WERI-Rb-1 (cell line): Measurements from ENCODE around the gene GOLT1A.

Experiments used
- DNase-seq: peaks from one replicate; pipeline ENCODE4 v3.0.0-alpha.2; 2020
- H3K27ac ChIP-seq: fragments of 250-450 bp; sonication (Bioruptor Pico); 2 replicates; pipeline ENCODE4 v1.5.1; 2020; ENCODE audit warnings: mild to moderate bottlenecking, moderate library complexity
- H3K27me3 ChIP-seq: fragments of 250-450 bp; sonication (Bioruptor Pico); 2 replicates; pipeline ENCODE4 v1.5.1; 2021; ENCODE audit warnings: mild to moderate bottlenecking, low read depth, moderate library complexity; ENCODE audit not compliant: insufficient read depth, severe bottlenecking
- H3K36me3 ChIP-seq: fragments of 250-450 bp; sonication (Bioruptor Pico); 2 replicates; pipeline ENCODE4 v1.5.1; 2020; ENCODE audit warnings: mild to moderate bottlenecking, moderate library complexity
- H3K4me3 ChIP-seq: 2 replicates; pipeline ENCODE4 v1.5.1; 2011; ENCODE audit warnings: low read depth, mild to moderate bottlenecking, control low read depth, low read length
- H3K9me3 ChIP-seq: fragments of 250-450 bp; sonication (Bioruptor Pico); 2 replicates; pipeline ENCODE4 v1.5.1; 2021; ENCODE audit warnings: mild to moderate bottlenecking, moderate library complexity; ENCODE audit not compliant: severe bottlenecking
- TF ChIP-seq, protein P1 (sequence below): IDR thresholded peaks from 2 replicates; pipeline ENCODE4 v1.5.1; 2011; ENCODE audit warnings: low read depth, mild to moderate bottlenecking, control low read depth, inconsistent platforms, low read length

GOLT1A gene

DNA sequence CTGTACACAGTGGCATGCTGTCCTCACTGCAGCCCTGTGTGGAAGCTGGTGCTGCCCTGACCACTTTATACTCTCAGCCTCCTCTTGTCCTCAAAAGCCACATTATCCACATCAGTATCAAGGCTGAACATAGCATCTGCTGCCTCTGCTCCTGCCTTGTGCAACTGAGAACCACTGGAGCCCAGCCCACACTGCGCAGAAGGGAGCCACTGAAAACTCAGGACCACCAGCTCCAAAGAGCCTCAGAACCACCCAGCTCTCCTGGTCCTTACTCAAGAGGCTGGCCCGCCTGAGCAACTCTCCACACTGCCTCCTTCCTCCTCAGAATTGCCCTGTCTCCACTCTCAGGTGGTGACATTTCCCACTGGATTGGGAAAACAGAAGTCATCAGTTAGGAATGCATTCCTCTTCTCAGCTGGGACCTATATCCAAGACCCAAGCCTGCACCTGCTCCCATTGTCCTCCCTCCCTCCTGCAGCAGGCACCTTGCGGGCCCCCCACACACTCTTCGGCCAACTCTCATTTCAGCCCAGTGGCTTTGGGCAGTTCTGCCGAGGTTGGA is 10.5 kb downstream of the GOLT1A start:
- Histone ChIP-seq H3K27ac (no peak overlapping the region), H3K36me3 (no peaks in the 10 kb centered on the region), H3K27me3 (no peaks in the 10 kb centered on the region), H3K4me3 (no peak overlapping the region), H3K9me3 (no peaks in the 10 kb centered on the region)
- no peak for DNase-seq
- TF ChIP-seq, protein P1, sequence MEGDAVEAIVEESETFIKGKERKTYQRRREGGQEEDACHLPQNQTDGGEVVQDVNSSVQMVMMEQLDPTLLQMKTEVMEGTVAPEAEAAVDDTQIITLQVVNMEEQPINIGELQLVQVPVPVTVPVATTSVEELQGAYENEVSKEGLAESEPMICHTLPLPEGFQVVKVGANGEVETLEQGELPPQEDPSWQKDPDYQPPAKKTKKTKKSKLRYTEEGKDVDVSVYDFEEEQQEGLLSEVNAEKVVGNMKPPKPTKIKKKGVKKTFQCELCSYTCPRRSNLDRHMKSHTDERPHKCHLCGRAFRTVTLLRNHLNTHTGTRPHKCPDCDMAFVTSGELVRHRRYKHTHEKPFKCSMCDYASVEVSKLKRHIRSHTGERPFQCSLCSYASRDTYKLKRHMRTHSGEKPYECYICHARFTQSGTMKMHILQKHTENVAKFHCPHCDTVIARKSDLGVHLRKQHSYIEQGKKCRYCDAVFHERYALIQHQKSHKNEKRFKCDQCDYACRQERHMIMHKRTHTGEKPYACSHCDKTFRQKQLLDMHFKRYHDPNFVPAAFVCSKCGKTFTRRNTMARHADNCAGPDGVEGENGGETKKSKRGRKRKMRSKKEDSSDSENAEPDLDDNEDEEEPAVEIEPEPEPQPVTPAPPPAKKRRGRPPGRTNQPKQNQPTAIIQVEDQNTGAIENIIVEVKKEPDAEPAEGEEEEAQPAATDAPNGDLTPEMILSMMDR, result no peak

DNA sequence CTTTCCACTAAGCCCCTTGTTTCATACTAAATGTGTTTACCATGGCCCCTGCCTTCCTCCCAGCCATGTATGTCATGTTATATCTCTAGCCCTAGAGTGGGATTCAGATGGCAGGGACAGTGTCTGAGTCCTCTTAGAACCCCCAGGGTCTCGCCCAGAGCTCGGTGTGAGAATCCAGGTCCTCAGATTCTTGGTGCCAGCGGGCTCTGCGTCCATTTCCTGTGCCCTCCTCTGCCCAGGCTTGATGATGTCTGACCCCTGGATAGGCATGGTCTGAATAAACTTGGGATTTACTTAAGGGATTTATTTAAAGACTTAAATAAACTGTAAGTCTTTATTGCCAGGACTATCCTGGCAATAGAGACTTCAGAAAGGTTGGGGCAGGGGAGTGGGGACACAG is 11.3 kb downstream of the GOLT1A start:
- Histone ChIP-seq H3K27me3 (no peaks in the 10 kb centered on the region), H3K9me3 (no peaks in the 10 kb centered on the region), H3K4me3 (no peak overlapping the region), H3K27ac (no peak overlapping the region), H3K36me3 (no peaks in the 10 kb centered on the region)
- TF ChIP-seq, protein P1, result no peak
- DNase-seq, result no peak

DNA sequence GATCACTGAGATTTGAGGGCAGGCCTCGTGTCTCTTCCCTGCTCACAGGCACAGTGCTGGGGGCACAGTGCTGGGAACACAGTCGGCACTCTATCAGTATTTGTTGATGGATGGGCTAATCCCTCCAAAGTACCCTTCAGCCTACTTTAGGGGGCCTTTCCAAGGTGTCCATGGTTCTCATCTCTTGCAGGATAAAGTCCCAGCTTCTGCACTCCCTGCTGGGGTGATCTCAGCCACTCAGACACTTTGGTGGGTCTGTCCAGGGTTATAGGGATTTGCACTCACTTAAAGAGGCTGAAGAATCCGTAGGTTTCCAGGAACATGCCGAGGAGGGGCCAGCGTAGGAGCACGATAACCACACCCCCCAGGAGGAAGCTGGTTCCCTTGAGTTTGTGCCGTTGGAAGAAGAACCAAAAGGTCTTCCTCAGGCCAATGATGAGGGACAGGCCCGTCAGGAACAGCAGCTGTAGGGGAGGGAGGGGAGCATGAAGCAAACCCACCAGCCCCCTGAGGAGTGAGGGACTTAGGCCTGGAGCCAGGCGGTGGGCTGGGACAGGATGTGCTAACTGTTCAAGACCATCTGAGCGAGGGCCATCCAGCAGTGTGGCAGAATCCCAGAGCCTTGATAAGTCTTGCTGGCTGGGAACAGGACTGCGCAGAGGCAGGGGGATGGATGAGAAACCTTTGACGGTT is 12.3 kb downstream of the GOLT1A start:
- no peaks in the 10 kb centered on the region for H3K27me3 ChIP-seq
- peak; percentile 56 for DNase-seq
- no peaks in the 10 kb centered on the region for H3K9me3 ChIP-seq
- H3K27ac ChIP-seq, result no peak overlapping the region
- no peak overlapping the region for H3K4me3 ChIP-seq
- TF ChIP-seq, protein P1, result no peak
- H3K36me3 ChIP-seq, result no peaks in the 10 kb centered on the region

DNA sequence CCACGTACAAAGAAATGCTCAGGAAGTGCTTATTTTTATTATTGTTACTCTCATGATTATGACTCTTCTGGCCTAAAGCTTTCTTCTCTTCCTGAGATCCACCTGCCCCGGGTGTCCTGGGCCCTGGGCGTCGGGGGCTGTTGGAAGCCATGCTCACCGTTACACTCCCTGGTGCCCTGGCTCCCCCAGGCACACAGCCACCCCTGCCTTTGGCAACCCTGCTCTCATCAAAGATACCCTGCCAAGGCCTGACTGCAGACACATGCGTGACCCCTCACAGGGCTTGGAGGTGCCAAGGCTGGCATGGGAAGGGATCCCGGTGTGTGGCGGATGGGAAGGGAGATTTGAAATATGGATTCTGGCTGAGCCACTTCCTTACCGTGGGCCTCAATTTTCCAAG is 14.2 kb downstream of the GOLT1A start:
- Histone ChIP-seq H3K27ac (no peak overlapping the region), H3K27me3 (no peaks in the 10 kb centered on the region), H3K4me3 (no peak overlapping the region), H3K36me3 (no peaks in the 10 kb centered on the region), H3K9me3 (no peaks in the 10 kb centered on the region)
- TF ChIP-seq, protein P1, result no peak
- no peak for DNase-seq

DNA sequence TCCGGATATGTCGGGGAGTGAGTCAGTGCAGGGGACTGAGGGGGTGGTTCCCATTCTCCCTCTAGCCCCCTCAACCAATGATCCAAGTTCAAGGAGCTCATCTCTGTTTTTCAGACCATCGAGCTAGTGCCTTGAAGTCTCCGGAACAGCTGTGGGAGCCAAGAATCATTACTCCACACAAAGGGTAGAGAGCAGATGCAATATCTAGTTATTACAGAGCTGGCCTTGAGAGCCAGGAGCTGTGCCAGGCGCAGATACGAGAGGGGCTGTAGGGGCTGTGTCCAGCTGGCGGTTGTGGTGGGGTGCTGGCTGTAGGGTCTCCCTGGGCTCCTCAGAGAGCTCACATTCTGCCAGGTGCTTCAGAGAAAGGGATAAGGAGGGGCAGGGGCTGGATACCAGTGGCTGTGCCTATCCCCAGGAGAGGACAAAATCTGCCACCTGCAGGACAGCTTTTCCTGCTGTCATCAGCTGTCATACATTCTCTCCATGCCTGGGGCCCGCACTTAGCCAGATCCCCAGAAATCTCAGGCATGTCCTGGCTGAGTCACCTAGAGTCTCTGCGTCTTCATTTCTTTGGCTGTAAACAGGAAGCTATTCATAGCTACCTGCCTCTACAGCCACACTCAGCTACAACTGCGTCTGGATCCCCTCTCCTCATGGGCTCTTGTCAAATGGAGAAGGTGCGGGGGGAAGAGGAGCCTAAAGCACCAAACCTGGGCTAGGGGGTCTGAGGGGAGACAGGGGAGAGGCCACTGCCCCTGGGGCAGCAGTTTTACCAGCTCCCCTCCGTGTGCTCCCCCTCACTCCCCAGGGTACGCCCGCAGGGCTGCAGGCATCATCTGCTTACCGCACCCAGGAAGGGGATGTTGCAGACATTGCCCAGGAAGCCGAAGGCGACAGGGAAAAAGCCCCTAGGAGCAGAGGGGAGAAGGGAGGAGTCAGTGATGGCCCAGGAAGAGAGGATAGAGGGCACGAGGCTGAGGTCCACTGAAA is 15.1 kb downstream of the GOLT1A start:
- H3K9me3 ChIP-seq, result no peaks in the 10 kb centered on the region
- no peaks in the 10 kb centered on the region for H3K36me3 ChIP-seq
- H3K27me3 ChIP-seq, result no peaks in the 10 kb centered on the region
- no peak overlapping the region for H3K4me3 ChIP-seq
- DNase-seq, result peak; percentile 90
- H3K27ac ChIP-seq, result no peak overlapping the region
- TF ChIP-seq, protein P1, result peak; percentile 86
